ENCODE measurements around the gene S100A2. TPM values are rescaled to one million over a fixed set of nuclear protein-coding genes. Genes with fewer than 3 reads are reported as not detected.

The S100A2 gene
- polyA plus RNA-seq, 2 of the 4 experiments (the other 2 are of a cell fraction) = 5.1 to 15.9 TPM

DNA sequence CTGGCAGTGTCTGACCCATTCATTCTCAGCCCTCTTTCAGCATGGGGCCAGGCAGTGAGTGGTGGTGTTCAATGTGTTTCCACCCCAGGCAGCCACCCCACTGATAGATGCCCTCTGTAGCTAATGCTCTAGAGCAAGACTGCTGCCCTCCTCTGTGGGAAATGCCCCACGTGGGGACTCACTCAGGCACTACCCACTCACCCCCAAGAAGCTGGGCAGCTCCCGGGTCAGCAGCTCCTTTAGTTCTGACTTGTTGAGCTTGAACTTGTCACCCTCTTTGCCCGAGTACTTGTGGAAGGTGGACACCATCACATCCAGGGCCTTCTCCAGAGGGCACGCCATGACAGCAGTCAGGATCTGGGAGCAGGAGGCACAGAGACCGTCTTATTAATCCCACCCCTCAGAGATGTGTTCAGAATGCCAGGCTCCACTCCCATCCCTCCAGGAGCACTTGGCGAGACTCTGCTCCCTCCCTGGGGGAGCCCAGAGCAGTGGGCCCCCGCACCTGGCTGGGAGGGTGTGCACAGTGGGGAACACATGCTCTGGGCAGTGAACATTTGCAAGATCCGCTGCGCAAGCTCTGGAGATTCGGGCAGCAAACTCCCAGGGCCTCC is 21.1 kb downstream of the S100A2 start:
- FAIRE-seq (no peak), DNase-seq (ENCODE audit: low read depth in 1 of 2, low spot score in 1 of 2) (no peak), ATAC-seq (peak; percentile 0 to 1; a peak in 2 of 6 replicates)
- H3K4me2 ChIP-seq = peak overlapping the region; percentile 99
- ChIA-PET POLR2A (interaction anchor here (0.5 to 6.8 kb wide), 11 partner anchors 10 to 446 kb away, joined by 3 to 114 read pairs (median 4); partner anchors contain the start of genes CHTOP, INTS3, RPS27 and S100A2), CTCF (interaction anchor here (0.7 to 16.2 kb wide), 8 partner anchors 11 to 55 kb away, joined by 3 to 141 read pairs (median 22); partner anchors contain the start of genes S100A2 and S100A6)
- H3K27ac ChIP-seq = peak overlapping the region; percentile 96 to 97
- 8% methylated on average over 10 of the region's 10 CpGs for WGBS (ENCODE audit: missing lambda C conversion rate)
- H3K4me3 ChIP-seq = peak overlapping the region; percentile 62
- TF ChIP-seq, protein P1, sequence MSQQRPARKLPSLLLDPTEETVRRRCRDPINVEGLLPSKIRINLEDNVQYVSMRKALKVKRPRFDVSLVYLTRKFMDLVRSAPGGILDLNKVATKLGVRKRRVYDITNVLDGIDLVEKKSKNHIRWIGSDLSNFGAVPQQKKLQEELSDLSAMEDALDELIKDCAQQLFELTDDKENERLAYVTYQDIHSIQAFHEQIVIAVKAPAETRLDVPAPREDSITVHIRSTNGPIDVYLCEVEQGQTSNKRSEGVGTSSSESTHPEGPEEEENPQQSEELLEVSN (IDR thresholded peaks at IDR 0.05; ENCODE audit: borderline replicate concordance, low read depth) = 0 out of 2 replicates have a peak, but pooled peaks have one; percentile 7
- TF ChIP-seq NR3C1 (IDR thresholded peaks at IDR 0.05) = no peak
- no peaks in the 10 kb centered on the region for H3K9me3 ChIP-seq
- peaks cover 88% of the 10 kb centered on the region for H3K4me1 ChIP-seq

GRCh38 chr1:153543736-153544135 is 21.9 kb downstream of the S100A2 start:
- no peak for ATAC-seq
- Histone ChIP-seq H3K4me3 (peak overlapping the region; percentile 62), H3K4me1 (peaks cover 82% of the 10 kb centered on the region), H3K27ac (peak overlapping the region; percentile 96 to 97), H3K9me3 (no peaks in the 10 kb centered on the region), H3K4me2 (peak overlapping the region; percentile 99)
- 79% methylated on average over 4 of the region's 4 CpGs for WGBS (ENCODE audit: missing lambda C conversion rate)
- no peak for TF ChIP-seq ZNF302 (CRISPR knock-in tag; IDR thresholded peaks at IDR 0.05)
- no peak for TF ChIP-seq JUNB (IDR thresholded peaks at IDR 0.05)
- TF ChIP-seq CHD2 (IDR thresholded peaks at IDR 0.05; ENCODE audit: low read length, partially characterized antibody) = no peak
- TF ChIP-seq FOSL2 (IDR thresholded peaks at IDR 0.05) = no peak
- no peak for TF ChIP-seq FOSL2 (CRISPR knock-in tag; IDR thresholded peaks at IDR 0.05)
- no peak for TF ChIP-seq RNF2 (IDR thresholded peaks at IDR 0.05; ENCODE audit: borderline replicate concordance, low read depth)
- no peak for TF ChIP-seq POLR2A (IDR thresholded peaks at IDR 0.05; ENCODE audit: low read length)
- no peak for TF ChIP-seq ESRRA (IDR thresholded peaks at IDR 0.05; ENCODE audit: borderline replicate concordance, low read length)
- TF ChIP-seq MAZ (IDR thresholded peaks at IDR 0.05; ENCODE audit: borderline replicate concordance, low read depth, low read length) = no peak
- TF ChIP-seq HOXB13 (CRISPR knock-in tag; IDR thresholded peaks at IDR 0.05; ENCODE audit: low read depth) = no peak
- no peak for TF ChIP-seq CBX8 (IDR thresholded peaks at IDR 0.05)
- no peak for TF ChIP-seq MAFK (IDR thresholded peaks at IDR 0.05; ENCODE audit: partially characterized antibody)
- TF ChIP-seq RARB (CRISPR knock-in tag; IDR thresholded peaks at IDR 0.05) = no peak
- no peak for TF ChIP-seq REST (IDR thresholded peaks at IDR 0.05)
- no peak for TF ChIP-seq GATA3 (IDR thresholded peaks at IDR 0.05; ENCODE audit: borderline replicate concordance)
- no peak for TF ChIP-seq ZFP36 (IDR thresholded peaks at IDR 0.05; ENCODE audit: borderline replicate concordance, partially characterized antibody)
- TF ChIP-seq USF2 (IDR thresholded peaks at IDR 0.05) = no peak
- no peak for TF ChIP-seq HES2 (IDR thresholded peaks at IDR 0.05)
- no peak for TF ChIP-seq NPAS2 (CRISPR knock-in tag; IDR thresholded peaks at IDR 0.05; ENCODE audit: borderline replicate concordance)
- CTCF ChIA-PET = interaction anchor here (1.0 to 16.2 kb wide), 7 partner anchors 9 to 83 kb away, joined by 3 to 141 read pairs (median 19); partner anchors contain the start of genes S100A13, S100A2 and S100A6
- no peak for DNase-seq (ENCODE audit: low read depth in 1 of 2, low spot score in 1 of 2)
- FAIRE-seq = no peak
- POLR2A ChIA-PET = interaction anchor here (1.3 to 6.8 kb wide), 3 partner anchors 9 to 447 kb away, joined by 4 to 114 read pairs (median 39); partner anchors contain the start of genes RPS27, S100A2 and S100A6

All from A549 (cell line).